Prostate gland (tissue), 2 donors: ENCODE results near the gene SIRT5. TPM values are rescaled to one million over a fixed set of nuclear protein-coding genes. Genes with fewer than 3 reads are reported as not detected.
A peak's percentile ranks its signal among the peaks of the same experiment; 100 is the strongest.

Experiments
- DNase-seq: peaks from one replicate; pipeline ENCODE4 v3.0.0-alpha.2; 2019; ENCODE audit warnings: low spot score
- H3K27ac ChIP-seq, 2 donors: fragments of 200-600 bp; sonication (generic); 2 replicates each; pipeline ENCODE4 v1.5.1; 2017 to 2019
- H3K27me3 ChIP-seq: fragments of 200-600 bp; sonication (generic); replicated peaks from 2 replicates; pipeline ENCODE4 v1.5.1; 2019; ENCODE audit not compliant: insufficient read depth
- H3K36me3 ChIP-seq, 2 donors: fragments of 200-600 bp; sonication (generic); 1 replicate in 1 of 2; 2 replicates in 1 of 2; pipeline versions ENCODE4 v1.5.1 to v1.8.1; 2017 to 2019
- H3K4me1 ChIP-seq: fragments of 200-600 bp; sonication (generic); replicated peaks from 2 replicates; pipeline ENCODE4 v1.5.1; 2019
- H3K4me3 ChIP-seq, 2 donors: fragments of 200-600 bp; sonication (generic); 2 replicates each; pipeline ENCODE4 v1.5.1; 2017 to 2019
- H3K9me3 ChIP-seq: fragments of 200-600 bp; sonication (generic); 2 replicates; pipeline ENCODE4 v1.5.1; 2017
- CTCF ChIP-seq, 4 experiments: fragments of 200-600 bp in 2 of 4; fragments of 450-650 bp in 2 of 4; sonication (generic) in 2 of 4; IDR thresholded peaks; 1 replicate in 3 of 4; 2 replicates in 1 of 4; pipeline ENCODE4 v1.5.1; 2016 to 2019; ENCODE audit warnings: antibody characterized with exemption in 4 of 4, mild to moderate bottlenecking in 2 of 4, moderate library complexity in 2 of 4
- POLR2A ChIP-seq: fragments of 450-650 bp; IDR thresholded peaks from one replicate; pipeline ENCODE4 v1.6.1; 2016; ENCODE audit warnings: antibody characterized with exemption, mild to moderate bottlenecking
- POLR2AphosphoS5 ChIP-seq: sonication (generic); formaldehyde crosslinking; IDR thresholded peaks from one replicate; pipeline ENCODE4 v1.6.1; 2017; ENCODE audit warnings: antibody characterized with exemption
- whole genome bisulfite sequencing: methylation state at CpG from one replicate; pipeline ENCODE4 v1.1.5; 2018; 5-methylcytosine and 5-hydroxymethylcytosine counted together
- intact Hi-C: fragments of 100-400 bp; cut with DNase I; formaldehyde crosslinking; loops from one replicate; pipeline ENCODE4 v1.14.2; 2022
- total RNA-seq, 2 donors: library from RNA; depleted of rRNA; stranded (reverse); fragments of >200 nt; gene quantifications; one replicate each; pipeline ENCODE4 v1.1.0, GENCODE V29; 2016

SIRT5 gene
- total RNA-seq, 2 donors from 2014 or later, result 9.1 to 11.5 TPM

DNA sequence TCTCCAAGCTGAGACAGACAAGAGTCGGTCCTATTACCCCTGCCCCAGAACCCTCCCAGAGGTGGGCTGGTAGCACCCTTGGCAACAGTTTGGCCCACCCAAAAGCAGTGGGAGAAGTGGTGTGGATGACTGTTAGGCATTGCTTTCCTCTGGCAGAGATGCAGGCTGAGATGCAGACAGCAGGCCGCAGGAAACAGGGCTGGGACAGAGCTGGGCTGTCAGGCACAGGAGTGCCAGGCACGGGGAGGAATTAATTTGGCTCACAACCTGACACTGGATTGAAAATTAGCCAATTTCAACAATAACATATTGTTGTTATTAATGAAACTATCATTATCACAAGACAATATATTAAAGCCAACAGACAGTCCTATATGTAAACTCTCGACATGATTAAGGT lies 15.7 kb upstream of the SIRT5 start:
- Histone ChIP-seq H3K36me3 (no peaks in the 10 kb centered on the region), H3K9me3 (no peaks in the 10 kb centered on the region), H3K27ac (no peak overlapping the region), H3K4me1 (no peaks in the 10 kb centered on the region), H3K27me3 (no peaks in the 10 kb centered on the region), H3K4me3 (no peak overlapping the region)
- intact Hi-C loops, result no loop called here
- TF ChIP-seq POLR2A, result no peak
- TF ChIP-seq CTCF (IDR thresholded peaks at IDR 0.05), result no peak
- TF ChIP-seq POLR2AphosphoS5, result no peak
- DNase-seq, result no peak
- WGBS, result 49% methylated on average over 4 of the region's 4 CpGs

DNA sequence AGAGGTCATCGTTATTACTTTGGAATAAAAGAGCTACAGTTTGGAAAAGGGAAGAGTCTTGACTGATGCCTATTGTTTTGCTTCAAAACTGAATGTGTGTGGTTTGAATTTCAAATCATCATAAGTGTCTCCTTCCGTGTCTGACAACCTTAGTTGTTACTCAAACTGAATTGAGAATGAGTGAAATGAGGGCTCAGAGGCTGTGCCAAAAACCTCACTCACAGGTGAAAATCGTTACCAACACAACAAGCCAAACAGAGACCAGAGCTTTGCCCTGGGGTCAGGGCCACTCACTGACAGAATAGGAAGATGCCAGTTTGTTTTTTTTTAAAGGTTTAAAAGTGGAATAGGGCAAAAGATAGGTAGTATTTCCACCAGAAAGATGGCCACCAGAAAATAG lies 15.2 kb upstream of the SIRT5 start:
- Histone ChIP-seq H3K4me1 (no peaks in the 10 kb centered on the region), H3K36me3 (no peaks in the 10 kb centered on the region), H3K27ac (no peak overlapping the region), H3K9me3 (no peaks in the 10 kb centered on the region), H3K27me3 (no peaks in the 10 kb centered on the region), H3K4me3 (no peak overlapping the region)
- no peak for DNase-seq
- TF ChIP-seq POLR2A (no peak), CTCF (IDR thresholded peaks at IDR 0.05) (no peak), POLR2AphosphoS5 (no peak)
- intact Hi-C loops, result no loop called here
- 28% methylated on average over 3 of the region's 3 CpGs for WGBS

DNA sequence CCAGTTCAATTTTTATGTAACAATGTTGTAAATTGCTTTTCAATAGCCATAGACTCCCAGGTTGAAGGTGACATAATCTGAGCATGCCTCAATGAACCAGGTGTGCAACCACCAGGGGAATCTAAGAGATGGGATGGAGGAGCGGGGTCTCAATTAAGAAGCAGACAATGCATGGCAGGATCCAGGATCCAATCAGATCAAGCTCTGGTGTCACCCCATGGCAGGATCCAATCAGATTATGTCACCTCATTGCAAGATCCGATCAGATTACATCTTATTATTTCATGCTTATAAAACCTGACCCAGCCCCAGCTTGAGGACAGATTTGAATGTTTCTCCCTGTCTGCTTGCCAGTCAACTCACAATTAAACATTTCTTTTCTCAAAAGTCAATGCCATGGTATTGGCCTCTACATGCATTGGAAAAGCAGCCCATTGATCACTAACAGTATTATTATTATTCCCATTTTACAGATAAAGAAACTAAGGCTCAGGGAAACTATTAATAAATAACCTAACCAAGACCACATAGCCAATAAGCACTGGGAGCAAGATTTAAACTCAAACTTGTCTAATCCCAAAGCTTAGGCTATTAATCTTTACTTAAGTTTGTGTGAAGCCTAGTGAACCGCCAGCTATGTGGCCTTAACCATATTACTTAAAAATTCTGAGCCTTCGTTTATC lies 14.3 kb upstream of the SIRT5 start:
- no peaks in the 10 kb centered on the region for H3K9me3 ChIP-seq
- no peak for DNase-seq
- intact Hi-C loops, result no loop called here
- no peak overlapping the region for H3K4me3 ChIP-seq
- H3K27ac ChIP-seq, result no peak overlapping the region
- H3K36me3 ChIP-seq, result no peaks in the 10 kb centered on the region
- no peaks in the 10 kb centered on the region for H3K27me3 ChIP-seq
- H3K4me1 ChIP-seq, result no peaks in the 10 kb centered on the region
- WGBS, result 79% methylated on average over 4 of the region's 4 CpGs
- TF ChIP-seq POLR2AphosphoS5, result no peak
- TF ChIP-seq POLR2A, result no peak
- TF ChIP-seq CTCF (IDR thresholded peaks at IDR 0.05), result no peak

GRCh38 chr6:13560651-13561044 lies 13.8 kb upstream of the SIRT5 start:
- DNase-seq, result no peak
- peak overlapping the region in 1 of 2 donors; percentile 20 for H3K27ac ChIP-seq
- no peak for TF ChIP-seq POLR2A
- TF ChIP-seq POLR2AphosphoS5, result no peak
- no peak for TF ChIP-seq CTCF (IDR thresholded peaks at IDR 0.05)
- WGBS, result 92% methylated on average over 2 of the region's 2 CpGs
- intact Hi-C loops, result no loop called here
- no peaks in the 10 kb centered on the region for H3K27me3 ChIP-seq
- no peak overlapping the region for H3K4me3 ChIP-seq
- H3K4me1 ChIP-seq, result no peaks in the 10 kb centered on the region
- H3K9me3 ChIP-seq, result no peaks in the 10 kb centered on the region
- H3K36me3 ChIP-seq, result no peaks in the 10 kb centered on the region

GRCh38 chr6:13561624-13562267 lies 12.7 kb upstream of the SIRT5 start:
- intact Hi-C loops, result no loop called here
- WGBS, result 73% methylated on average over 10 of the region's 10 CpGs
- H3K27ac ChIP-seq, result no peak overlapping the region
- H3K27me3 ChIP-seq, result no peaks in the 10 kb centered on the region
- TF ChIP-seq CTCF (IDR thresholded peaks at IDR 0.05), result no peak
- no peak for TF ChIP-seq POLR2AphosphoS5
- no peak for TF ChIP-seq POLR2A
- no peak overlapping the region for H3K4me3 ChIP-seq
- H3K4me1 ChIP-seq, result no peaks in the 10 kb centered on the region
- no peaks in the 10 kb centered on the region for H3K36me3 ChIP-seq
- no peaks in the 10 kb centered on the region for H3K9me3 ChIP-seq
- DNase-seq, result no peak
